DMS53 treated with DMSO at 0.1 percent for 48 hours (cell line): ENCODE measurements around the gene PTCH1.

ENCODE experiments used
- DNase-seq: peaks from one replicate; lab custom pipeline; 2025; ENCODE audit not compliant: unreplicated experiment; lab: John Stamatoyannopoulos, UW

PTCH1 gene

DNA sequence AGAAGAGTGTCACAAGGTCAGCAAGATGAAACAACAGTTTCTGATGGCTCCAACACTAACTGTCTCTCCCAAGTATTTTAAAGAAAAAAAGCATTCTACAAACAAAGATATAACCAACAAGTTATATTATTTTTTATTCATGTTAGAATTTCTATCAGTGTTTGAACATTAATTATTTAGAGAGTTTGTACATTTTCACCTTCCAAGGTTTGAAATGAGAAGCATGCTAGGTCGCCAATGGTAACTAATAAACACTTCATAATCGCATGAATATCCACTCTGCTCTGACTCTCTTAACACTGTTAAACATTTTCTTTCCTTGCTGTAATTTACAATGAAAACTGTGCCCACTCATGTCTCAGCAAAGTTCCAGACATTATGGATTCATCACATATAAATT, 73.5 kb downstream of the PTCH1 start:
- DNase-seq, result no peak

GRCh38 chr9:95441081-95441480, 75.7 kb downstream of the PTCH1 start:
- no peak for DNase-seq

DNA sequence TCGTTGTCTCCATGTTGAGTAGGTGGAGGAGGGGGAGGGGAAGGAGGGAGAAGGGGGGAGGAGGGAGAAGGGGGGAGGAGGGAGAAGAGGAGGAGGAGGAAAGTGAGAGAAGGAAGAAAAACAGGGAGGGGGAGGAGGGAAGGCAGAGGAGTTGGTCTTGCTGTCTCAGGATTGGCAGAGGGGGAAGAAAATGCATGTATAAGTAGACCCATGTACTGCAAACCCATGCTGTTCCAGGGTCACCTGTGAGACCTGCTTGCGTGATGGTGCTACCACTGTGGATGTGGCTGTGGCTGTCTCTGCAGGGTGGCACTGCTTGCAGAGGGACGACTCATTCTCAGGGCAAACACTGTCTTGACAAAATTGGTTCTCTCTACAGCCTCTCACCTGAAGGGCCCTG, 76.3 kb downstream of the PTCH1 start:
- DNase-seq, result no peak

- no peak for DNase-seq
These were observed 78.0 kb downstream of the PTCH1 start for GRCh38 chr9:95438561-95439357.

GRCh38 chr9:95437559-95437958, 79.2 kb downstream of the PTCH1 start:
- DNase-seq, result no peak

DNA sequence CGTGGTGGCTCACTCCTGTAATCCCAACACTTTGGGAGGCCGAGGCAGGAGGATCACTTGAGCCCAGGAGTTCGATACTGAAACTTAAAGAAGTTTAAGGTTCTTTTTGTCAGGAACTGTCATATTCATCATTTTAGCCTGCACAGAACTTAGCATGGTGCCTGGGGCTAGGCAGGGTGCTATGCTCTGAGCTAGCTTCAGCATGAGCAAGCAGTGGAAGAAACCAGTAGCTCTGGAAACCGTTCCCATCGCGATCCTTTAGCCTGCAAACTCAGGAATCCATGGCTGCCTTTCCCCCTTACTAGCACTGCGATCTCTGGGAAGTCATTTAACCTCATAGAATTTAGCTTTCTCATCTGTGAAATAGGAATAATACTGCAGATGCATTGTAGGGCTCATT, 80.4 kb downstream of the PTCH1 start:
- no peak for DNase-seq

- no peak for DNase-seq
These were observed 81.6 kb downstream of the PTCH1 start for GRCh38 chr9:95435074-95435728.

GRCh38 chr9:95434116-95435073, 82.4 kb downstream of the PTCH1 start:
- DNase-seq, result no peak

DNA sequence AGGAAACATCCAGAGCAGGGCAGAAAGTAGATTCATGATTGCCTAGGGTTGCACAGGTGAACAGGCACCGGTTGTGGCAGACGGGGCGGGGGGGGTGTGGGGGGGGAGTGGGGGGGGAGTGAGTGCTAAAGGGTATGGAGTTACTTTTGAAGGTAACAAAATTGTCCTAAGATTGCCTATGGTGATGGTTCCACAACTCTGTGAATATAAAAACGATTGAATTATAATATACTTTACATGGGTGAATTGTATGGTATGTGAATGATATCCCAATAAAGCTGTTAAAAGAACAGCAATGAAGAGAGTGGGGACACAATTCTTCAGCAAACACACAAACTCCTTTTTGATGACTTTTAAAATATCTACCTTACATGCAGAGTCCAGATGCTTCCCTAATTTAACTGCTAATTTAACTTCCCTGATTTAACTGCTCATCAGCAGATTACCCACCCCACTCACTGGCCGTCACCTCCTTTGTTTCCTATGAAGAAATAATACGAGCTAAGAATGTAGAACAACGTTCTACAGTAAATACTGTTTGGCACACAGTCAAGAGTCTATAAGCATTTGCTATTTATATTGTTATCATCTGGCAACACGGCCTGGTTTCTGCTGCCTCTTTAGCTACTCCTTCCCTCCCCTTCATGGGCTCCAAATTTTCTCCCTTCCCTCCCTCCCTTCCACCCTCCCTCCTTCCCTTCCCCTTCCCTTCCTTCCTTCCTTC, 83.5 kb downstream of the PTCH1 start:
- DNase-seq, result no peak

GRCh38 chr9:95431286-95431685, 85.5 kb downstream of the PTCH1 start:
- no peak for DNase-seq

DNA sequence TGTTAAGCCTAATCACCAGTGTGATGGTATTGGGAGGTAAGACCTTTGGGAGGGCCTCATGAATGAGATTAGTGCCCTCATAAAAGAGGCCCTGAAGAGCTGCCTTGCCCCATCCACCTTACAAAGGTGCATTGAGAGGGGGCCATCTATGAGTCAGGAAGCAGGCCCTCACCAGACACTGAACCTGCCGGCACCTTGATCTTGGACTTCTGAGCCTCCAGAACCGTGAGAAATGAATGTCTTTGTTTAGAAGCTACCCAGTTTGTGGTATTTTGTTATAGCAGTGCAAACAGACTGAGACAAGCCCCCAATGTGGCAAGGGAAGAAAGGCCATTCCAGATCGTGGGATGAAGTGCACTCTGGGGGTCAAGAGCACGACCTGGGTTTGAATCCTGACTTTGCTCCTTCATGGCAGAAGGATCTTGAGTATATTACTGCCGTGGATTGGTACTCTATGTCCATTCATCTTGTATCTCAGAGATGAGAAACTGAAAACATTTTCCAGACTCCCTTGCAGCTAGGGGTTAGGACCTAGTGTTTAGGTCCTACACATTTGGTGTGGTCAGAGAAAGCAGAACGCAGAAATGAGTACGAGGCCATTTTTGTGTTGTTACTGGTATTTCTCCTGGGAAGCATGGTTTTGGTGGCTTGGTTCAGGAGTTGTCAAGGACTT, 86.7 kb downstream of the PTCH1 start:
- DNase-seq, result no peak

DNA sequence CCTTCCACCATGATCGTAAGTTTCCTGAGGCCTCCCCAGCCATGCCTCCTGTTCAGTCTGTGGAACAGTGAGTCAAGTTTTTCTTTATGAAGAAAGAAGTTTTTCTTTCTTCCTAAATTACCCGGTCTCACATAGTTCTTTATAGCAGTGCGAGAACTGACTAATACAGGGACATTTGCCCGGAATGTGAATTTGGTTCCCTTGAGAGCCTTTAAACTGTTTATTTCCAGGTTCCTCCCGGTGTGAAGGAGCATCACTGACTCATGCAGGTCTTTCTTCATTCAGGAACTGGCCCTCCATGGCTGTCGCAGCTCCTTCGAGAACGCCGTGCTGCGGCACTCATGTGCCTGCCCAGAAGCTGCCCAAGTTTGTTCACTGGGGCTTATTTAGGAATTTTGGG, 87.7 kb downstream of the PTCH1 start:
- DNase-seq, result no peak

DNA sequence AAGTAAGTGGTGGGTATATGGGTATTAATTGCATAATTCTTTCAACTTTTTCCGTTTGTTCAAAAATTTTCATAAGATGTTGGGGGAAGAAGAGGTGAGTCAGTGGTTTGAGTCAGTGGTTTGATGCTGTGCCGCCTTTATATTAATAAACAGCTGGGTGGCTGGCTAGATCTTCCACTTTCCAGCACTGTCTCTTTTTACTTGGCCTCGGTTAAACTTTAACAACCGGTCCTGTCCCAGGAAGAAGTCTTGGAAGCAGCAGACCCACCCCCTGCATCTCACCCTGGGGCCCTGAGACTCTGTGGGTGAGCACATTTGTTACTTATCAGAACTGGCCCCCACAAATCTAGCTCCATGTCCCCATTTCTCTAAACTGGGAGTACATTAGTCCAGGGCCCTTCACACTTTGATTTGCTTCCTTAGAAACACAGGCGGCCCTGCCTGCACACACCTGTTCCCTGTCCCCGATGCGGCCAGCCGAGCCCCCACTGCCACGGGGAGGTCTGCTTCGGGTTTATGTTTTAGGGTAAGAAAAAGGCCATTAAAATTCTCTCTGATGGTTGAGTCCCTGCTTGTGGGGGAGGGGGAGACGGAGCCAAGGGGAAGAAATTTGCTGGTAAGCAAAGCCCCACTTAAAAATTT, 90.7 kb downstream of the PTCH1 start:
- peak; percentile 60 for DNase-seq

GRCh38 chr9:95422650-95423049, 94.1 kb downstream of the PTCH1 start:
- DNase-seq, result no peak

DNA sequence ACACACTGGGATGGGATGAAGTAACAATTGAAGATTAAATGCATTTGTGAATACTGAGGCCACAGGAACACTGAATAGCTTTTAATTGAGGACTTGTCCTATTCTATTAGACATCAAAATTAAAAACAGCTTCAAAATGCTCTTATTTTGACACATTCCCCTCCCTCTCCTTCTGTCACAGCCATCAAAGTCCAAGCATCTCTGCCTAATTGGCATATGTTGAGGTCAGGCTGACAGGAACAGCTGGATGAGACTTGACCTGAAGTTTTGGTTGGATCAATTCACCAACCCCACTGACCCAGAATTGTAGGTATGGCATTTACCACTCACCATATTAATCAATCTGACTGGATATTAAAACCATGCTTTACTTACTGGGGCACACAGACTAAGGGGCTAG, 96.3 kb downstream of the PTCH1 start:
- DNase-seq, result no peak

DNA sequence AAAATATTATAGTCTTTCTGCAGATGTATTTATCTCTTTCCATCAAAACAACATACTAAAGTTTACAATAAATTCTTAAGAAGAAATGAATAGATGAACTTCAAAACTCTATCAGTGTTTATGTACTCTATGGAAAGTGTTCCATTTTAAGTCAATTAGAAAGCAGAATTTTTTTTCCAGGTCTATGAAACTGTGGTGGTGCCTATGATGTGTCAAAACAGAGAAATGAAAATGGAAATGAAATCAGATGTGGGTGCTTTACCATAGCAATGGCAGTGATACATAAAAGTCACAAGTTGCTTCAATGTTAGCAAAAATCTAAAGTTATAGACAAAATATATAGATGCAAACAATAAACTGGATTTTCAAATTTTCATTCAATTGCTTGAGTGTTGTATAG, 97.3 kb downstream of the PTCH1 start:
- no peak for DNase-seq

DNA sequence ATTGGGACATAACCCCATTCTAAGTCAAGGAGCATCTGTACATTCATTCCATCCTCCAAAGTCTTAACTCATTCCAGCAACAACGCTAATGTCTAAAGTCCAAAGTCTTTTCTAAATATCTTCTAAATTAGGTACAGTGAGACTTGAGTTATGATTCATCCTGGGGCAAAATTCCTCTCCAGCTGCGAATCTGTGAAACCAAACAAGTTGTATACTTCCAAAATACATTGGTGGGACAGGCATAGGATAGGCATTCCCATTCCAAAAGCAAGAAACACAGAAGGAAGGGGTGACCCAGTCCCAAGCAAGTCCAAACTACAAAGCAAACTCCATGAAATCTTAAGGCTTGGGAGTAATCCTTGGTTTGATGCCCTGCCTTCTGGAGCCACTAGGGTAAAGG, 101.6 kb downstream of the PTCH1 start:
- DNase-seq, result no peak

- DNase-seq, result no peak
These were observed 103.0 kb downstream of the PTCH1 start for GRCh38 chr9:95413793-95414192.

GRCh38 chr9:95411054-95411892, 105.5 kb downstream of the PTCH1 start:
- no peak for DNase-seq
